GM18517 (cell line): ENCODE measurements around the gene SLC26A9.
"Not testable (repeated sequence)": the region's sequence is repeated elsewhere in the genome, so short reads cannot be mapped to it uniquely, and the experiment has no call there.

Experiments used
- ATAC-seq: cut with Tn5 transposase; IDR thresholded peaks from one replicate; pipeline ENCODE4 v1.9.1; 2021; ENCODE audit warnings: mild to moderate bottlenecking, moderate library complexity; ENCODE audit not compliant: unreplicated experiment

SLC26A9 gene

DNA sequence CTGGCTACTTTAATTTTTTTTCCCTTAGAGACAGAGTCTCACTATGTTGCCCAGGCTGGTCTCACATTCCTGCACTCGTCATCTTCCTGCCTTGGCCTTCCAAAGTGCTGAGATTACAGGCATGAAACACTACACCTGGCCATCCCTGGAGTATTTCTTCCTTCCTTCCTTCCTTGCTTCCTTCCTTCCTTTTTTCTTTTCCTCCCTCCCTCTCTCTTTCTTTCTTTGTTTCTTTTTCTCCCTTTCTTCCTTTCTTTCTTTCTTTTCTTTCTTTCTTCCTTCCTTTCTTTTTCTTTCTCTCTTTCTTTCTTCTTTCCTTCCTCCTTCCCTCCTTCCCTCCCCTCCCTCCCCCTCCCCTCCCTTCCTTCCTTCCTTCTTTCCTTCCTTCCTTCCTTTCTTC lies 46.9 kb downstream of the SLC26A9 start:
- no peak for ATAC-seq

- ATAC-seq, result not testable (repeated sequence)
Measured at GRCh38 chr1:205894119-205894518, 49.1 kb downstream of the SLC26A9 start.

GRCh38 chr1:205892175-205892574 lies 51.1 kb downstream of the SLC26A9 start:
- ATAC-seq, result not testable (repeated sequence)

DNA sequence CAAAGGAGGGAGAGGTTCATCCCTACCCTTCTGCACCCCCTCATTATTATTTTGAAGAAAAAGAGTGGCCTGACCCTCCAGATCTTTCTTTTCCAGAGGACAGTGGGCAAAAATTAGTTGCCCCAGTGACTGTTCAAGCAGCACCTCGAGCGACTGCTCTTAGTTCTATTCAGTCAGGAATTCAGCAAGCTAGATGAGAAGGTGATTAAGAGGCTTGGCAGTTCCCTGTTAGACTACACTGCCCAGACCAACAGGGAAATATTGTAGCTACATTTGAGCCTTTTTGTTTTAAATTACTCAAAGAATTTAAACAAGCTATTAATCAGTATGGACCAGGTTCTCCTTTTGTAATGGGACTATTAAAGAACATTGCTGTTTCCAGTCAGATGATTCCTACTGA lies 51.8 kb downstream of the SLC26A9 start:
- ATAC-seq, result not testable (repeated sequence)

DNA sequence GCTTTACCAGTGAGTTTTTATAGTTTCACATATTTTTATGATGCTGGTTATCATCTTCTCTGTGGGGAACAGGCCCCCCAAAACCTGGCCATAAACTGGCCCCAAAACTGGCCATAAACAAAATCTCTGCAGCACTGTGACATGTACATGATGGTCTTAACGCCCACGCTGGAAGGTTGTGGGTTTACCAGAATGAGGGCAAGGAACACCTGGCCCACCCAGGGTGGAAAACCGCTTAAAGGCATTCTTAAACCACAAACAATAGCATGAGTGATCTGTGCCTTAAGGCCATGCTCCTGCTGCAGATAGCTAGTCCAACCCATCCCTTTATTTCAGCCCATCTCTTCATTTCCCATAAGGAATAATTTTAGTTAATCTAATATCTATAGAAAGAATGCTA lies 52.6 kb downstream of the SLC26A9 start:
- not testable (repeated sequence) for ATAC-seq

GRCh38 chr1:205889706-205890105 lies 53.5 kb downstream of the SLC26A9 start:
- ATAC-seq, result not testable (repeated sequence)

DNA sequence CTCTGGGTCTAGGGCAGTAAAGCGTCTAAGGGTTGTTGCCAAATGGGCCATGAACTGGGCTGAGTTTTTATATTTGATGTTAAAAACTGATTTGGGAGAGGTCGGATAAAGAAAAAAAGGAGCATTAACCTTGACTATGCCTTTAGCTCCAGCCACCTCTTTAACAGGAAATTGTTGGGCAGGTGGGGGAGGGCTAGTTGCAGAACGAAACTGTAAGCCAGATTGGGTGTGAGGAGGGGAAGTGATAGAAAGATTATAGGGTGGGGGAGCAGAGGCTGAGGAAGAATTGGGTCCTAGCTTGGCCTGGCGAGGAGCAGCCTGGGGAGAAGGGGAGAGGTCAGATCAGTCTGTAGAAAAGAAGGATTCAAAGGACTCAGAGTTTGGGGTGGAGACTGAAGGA lies 54.2 kb downstream of the SLC26A9 start:
- ATAC-seq, result not testable (repeated sequence)

GRCh38 chr1:205883792-205884191 lies 59.5 kb downstream of the SLC26A9 start:
- no peak for ATAC-seq

GRCh38 chr1:205880923-205881322 lies 62.3 kb downstream of the SLC26A9 start:
- no peak for ATAC-seq

- no peak for ATAC-seq
Measured at GRCh38 chr1:205879974-205880373, 63.3 kb downstream of the SLC26A9 start.

- ATAC-seq, result no peak
Measured at GRCh38 chr1:205878026-205878425, 65.2 kb downstream of the SLC26A9 start.

DNA sequence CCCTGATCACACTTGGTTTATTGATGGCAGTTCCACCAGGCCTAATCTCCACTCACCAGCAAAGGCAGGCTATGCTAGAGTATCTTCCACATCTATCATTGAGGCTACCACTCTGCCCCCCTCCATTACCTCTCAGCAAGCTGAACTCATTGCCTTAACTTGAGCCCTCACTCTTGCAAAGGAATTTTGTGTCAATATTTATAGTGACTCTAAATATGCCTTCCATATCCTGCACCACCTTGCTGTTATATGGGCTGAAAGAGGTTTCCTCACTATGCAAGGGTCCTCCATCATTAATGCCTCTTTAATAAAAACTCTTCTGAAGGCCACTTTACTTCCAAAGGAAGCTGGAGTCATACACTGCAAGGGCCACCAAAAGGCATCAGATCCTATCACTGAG lies 70.1 kb downstream of the SLC26A9 start:
- not testable (repeated sequence) for ATAC-seq

DNA sequence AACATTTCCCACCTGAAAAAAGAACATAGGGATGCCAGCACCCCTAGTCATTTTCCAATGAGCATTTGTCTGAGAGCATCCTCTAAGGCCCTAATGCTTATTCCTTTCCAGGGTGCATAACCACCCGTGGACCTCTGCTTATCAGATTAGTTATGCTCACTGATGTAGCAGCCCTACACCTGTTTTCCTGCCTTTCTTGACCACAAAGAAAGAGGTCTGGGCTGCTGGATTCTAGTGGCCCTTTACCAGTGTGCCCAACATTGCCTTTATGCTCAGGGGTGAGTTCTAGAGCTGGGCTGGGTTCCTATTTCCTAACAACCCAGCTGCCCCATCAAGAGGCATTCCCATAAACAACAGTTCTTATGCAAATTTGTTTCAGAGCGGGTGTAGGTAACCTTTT lies 73.0 kb downstream of the SLC26A9 start:
- no peak for ATAC-seq
